ENCODE results near the gene TADA2B. TPM values are rescaled to one million over a fixed set of nuclear protein-coding genes. Genes with fewer than 3 reads are reported as not detected.

The TADA2B gene
- total RNA-seq, 4 donors from 2014 or later = 17.5 to 26.6 (median 23.9) TPM

DNA sequence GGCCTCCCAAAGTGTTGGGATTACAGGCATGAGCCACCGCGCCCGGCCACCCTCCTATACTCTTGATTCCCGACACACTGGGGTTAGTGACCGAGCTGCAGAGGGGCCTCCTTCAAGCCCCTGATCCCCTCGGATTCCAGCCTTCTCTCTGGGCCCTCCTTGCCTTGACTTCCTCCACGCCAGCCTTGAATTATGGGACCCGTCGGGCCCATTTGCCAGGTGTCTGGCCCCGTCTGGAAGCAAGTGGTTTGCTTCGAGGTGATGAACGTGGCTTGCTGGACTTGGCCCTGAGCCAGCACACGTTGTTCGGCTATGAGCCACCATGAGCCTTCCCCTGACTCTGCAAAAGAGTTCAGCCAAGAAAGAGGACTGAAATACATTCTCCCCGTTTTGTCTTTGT lies 62.1 kb downstream of the TADA2B start:
- Histone ChIP-seq H3K4me3 (no peak overlapping the region), H3K36me3 (no peaks in the 10 kb centered on the region), H3K4me1 (peaks cover 20% of the 10 kb centered on the region), H3K27me3 (no peaks in the 10 kb centered on the region), H3K9me3 (no peaks in the 10 kb centered on the region), H3K27ac (no peak overlapping the region)
- 58% methylated on average over 15 of the region's 15 CpGs for WGBS
- TF ChIP-seq EP300 (IDR thresholded peaks at IDR 0.05) (no peak), POLR2A (IDR thresholded peaks at IDR 0.05) (no peak), POLR2AphosphoS5 (IDR thresholded peaks at IDR 0.05) (no peak)
- TF ChIP-seq, protein P1, sequence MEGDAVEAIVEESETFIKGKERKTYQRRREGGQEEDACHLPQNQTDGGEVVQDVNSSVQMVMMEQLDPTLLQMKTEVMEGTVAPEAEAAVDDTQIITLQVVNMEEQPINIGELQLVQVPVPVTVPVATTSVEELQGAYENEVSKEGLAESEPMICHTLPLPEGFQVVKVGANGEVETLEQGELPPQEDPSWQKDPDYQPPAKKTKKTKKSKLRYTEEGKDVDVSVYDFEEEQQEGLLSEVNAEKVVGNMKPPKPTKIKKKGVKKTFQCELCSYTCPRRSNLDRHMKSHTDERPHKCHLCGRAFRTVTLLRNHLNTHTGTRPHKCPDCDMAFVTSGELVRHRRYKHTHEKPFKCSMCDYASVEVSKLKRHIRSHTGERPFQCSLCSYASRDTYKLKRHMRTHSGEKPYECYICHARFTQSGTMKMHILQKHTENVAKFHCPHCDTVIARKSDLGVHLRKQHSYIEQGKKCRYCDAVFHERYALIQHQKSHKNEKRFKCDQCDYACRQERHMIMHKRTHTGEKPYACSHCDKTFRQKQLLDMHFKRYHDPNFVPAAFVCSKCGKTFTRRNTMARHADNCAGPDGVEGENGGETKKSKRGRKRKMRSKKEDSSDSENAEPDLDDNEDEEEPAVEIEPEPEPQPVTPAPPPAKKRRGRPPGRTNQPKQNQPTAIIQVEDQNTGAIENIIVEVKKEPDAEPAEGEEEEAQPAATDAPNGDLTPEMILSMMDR (IDR thresholded peaks at IDR 0.05) = no peak
- no peak for DNase-seq (ENCODE audit: low spot score in 2 of 2)

DNA sequence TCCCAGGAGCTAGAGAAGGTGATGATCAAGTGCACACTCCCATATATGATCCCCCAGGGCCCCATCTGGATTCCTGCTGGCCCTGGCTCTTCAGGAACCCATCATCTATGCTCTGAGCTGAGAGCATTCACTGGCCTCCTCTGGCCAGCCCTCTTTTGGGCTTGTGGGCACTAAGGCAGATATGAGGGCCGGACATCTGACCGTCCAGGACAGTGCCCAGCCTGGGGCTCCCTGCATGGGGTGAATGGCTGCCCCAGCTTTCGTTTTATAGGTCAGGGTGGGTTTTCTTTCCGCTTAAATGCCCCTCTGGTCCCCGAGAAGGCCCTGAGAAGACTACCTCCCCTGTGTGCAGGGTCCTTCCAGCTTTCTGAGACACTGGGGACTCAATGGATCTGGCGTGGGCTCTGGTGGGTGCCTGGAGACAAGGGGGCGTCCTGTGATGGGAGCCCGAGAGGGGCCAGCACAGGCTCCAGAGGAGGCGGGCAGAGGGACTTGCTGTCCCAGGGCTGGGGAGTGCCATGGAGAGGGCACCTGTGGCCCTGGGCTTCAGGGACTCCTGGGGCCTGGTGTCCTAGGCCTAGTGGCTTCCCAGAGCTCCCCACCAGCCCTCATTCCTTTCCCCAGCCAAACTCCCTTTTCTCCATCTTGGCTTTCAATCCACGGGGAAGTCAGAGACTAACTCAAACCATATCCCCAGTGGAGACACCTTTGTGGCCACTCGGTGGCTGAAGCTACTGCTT lies 64.2 kb downstream of the TADA2B start:
- WGBS = 81% methylated on average over 11 of the region's 11 CpGs
- Histone ChIP-seq H3K27ac (no peak overlapping the region), H3K4me1 (peaks cover 11% of the 10 kb centered on the region), H3K27me3 (no peaks in the 10 kb centered on the region), H3K9me3 (no peaks in the 10 kb centered on the region), H3K36me3 (no peaks in the 10 kb centered on the region), H3K4me3 (no peak overlapping the region)
- TF ChIP-seq EP300 (IDR thresholded peaks at IDR 0.05) (no peak), POLR2A (IDR thresholded peaks at IDR 0.05) (no peak), POLR2AphosphoS5 (IDR thresholded peaks at IDR 0.05) (no peak)
- TF ChIP-seq, protein P1 (IDR thresholded peaks at IDR 0.05) = no peak
- DNase-seq (ENCODE audit: low spot score in 2 of 2) = no peak

Other genes starting within 250 kb of the TADA2B start
- 100 to 1,000 TPM in 2 of 4 donors, 10 to 100 TPM in 2; 55.0 to 111 (median 97.9) TPM for gene TBC1D14, start 133.5 kb upstream of the TADA2B start, total RNA-seq
- 10 to 100 TPM; 18.2 to 32.4 (median 25.3) TPM for gene GRPEL1, start 24.7 kb downstream of the TADA2B start, total RNA-seq
- gene SORCS2, start 149.2 kb downstream of the TADA2B start, total RNA-seq = 1 to 10 TPM in 3 of 4 donors, under 1 TPM in 1; 0.94 to 4.6 (median 1.3) TPM

Measured in suprapubic skin (tissue), 4 donors.